Stimulated activated naive CD4-positive, alpha-beta T cell treated with Interleukin-2 at 50 U/mL for 16 hours (primary cell): ENCODE measurements around the gene EHF.
"Not testable (repeated sequence)": the region's sequence is repeated elsewhere in the genome, so short reads cannot be mapped to it uniquely, and the experiment has no call there.

Experiments used
- DNase-seq: peaks from one replicate; lab custom pipeline; 2025; lab: John Stamatoyannopoulos, UW

The EHF gene

GRCh38 chr11:34620820-34621792 lies at the start of gene EHF:
TSS of gene EHF (plus strand) at chr11:34621093. CDS start at chr11:34642631, 21,538 bp downstream.
- no peak for DNase-seq

- no peak for DNase-seq
Observed at GRCh38 chr11:34573537-34573936, 47.4 kb upstream of the EHF start.

GRCh38 chr11:34575261-34575660 lies 45.6 kb upstream of the EHF start:
- no peak for DNase-seq

GRCh38 chr11:34575671-34576070 lies 45.2 kb upstream of the EHF start:
- DNase-seq = no peak

DNA sequence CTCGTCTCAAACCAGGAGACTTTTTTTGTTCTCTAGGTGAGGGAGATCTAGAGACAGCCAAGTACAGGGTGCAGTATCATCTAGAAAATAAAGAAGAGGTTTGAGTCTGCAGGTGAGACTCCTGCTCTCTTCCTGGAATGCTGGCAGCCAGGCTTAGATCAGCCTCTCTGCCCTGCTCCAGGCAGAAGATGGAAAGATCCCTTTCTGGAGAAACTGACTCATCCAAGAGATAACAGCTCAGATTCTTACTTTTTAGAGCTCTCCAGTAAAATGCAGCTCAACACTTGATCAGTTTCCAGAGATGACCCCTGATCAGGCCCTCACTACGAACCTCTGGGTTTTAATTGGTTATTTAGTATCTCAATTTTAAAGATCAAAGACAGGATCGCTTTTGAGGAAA lies 44.6 kb upstream of the EHF start:
- DNase-seq = no peak

GRCh38 chr11:34583818-34584217 lies 37.1 kb upstream of the EHF start:
- no peak for DNase-seq

DNA sequence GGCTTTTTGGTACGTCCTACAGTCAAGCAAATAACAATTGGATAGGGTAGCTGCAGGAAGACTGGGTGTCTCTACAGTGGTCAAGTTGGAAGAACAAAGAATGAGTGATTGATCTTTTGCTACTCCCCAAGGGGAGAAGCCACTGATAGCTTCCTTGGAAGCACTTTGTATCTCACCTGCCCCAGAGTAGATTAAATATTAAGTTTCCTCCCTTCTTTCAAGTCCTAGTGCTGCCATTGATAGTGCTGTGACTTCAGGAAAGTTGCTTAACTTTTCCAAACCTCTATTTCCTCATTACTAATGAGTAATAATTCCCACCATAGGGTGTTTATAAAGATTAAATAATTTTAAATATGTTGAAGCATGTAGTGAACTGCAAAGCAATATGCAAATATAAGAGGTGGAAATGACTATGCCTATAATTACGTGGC lies 35.6 kb upstream of the EHF start:
- no peak for DNase-seq

GRCh38 chr11:34585735-34586487 lies 35.0 kb upstream of the EHF start:
- no peak for DNase-seq

DNA sequence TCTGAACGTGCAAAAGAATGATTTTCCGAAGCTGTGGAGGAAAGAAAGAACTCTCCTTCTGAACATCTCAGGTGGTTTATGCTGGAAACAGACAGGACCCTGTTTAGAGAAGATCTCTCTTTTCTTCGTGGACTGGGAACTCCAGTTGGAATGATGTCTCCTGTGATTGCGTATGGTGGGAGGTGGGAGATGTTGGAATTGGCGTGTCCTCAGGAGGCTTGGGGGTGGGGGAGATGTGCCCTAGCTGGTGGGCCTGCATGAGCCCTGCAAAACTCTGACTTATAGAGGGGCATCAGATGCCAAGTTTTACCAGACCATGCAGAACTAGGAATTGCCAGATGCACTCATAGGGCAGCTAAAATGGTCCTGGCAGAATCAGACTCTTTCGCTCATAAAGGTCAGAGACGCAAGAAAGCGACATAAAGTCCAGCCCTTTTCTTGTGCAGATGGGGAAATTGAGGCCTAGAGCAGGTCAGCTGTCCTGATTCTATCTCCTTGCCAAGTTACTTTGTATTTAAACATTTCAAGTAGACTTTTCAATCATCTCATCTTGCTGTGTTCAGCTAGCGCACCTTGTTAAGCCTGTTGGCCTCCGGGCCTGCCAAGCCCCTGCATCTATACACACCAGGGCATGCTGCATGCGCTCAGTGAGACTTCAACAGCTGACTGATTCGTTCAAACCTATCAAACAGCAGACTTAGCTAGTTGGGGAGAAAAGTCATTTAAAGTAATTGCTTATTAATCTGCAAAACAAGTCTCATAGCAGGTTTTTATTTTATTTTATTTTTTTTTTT lies 34.2 kb upstream of the EHF start:
- no peak for DNase-seq

DNA sequence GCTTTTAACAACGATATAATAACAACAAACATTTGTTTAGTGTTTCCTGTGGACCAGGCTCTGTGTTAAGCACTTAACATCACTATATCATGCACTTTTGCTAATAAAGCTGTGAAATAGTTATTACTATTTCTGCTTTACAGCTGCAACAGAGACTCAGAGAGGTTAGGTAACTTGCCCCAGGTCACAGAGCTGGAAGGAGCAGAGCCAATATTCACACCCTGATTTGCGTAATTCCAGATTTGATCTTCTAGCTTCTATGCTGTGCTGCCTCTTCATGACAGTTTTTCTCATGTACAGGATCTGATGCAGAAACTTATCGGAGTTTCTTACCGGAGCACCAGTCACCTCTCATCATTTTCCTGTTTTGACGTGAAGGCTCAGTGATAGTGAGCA lies 33.6 kb upstream of the EHF start:
- DNase-seq = no peak

GRCh38 chr11:34588023-34588422 lies 32.9 kb upstream of the EHF start:
- DNase-seq = no peak

GRCh38 chr11:34588701-34589100 lies 32.2 kb upstream of the EHF start:
- no peak for DNase-seq

GRCh38 chr11:34589177-34589576 lies 31.7 kb upstream of the EHF start:
- DNase-seq = not testable (repeated sequence)

GRCh38 chr11:34593085-34593484 lies 27.8 kb upstream of the EHF start:
- DNase-seq = no peak

DNA sequence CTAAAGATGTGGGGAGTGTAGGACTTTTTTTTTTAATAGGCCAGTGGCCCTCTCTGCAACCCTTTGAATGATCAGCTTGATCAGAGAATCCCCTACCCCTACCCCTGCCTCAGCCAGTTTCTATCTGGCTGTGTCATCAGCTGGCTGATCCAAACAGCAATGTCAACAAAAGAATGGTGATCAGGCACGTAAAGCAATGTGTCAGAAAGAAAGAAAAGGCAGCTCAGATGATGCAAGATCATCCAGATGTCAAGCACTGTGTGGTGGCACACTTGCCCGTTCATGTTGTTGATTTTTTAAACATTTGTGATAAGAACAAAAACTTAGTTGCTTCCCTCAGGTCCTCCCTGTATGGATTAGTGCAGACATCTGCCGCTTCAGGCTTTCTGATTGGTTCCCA lies 26.3 kb upstream of the EHF start:
- no peak for DNase-seq

DNA sequence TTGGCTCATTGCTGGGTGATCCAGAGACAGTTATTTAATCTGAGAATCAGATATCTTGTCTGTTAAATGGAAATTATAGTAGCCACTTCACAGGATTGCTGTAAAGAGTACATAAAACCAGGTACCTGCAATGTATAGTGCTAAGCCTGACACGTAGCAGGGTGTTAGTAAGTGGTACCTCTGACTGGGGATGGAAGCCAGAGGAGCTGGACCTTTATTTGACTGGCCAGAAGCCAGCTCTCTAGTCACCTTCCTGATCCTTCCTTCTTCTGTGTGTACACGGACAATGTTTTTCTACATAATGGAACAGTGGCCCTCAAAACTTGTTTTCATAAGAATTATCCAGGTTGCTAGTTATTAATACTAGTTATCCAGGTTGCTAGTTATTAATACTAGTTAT lies 25.5 kb upstream of the EHF start:
- DNase-seq = no peak

- DNase-seq = no peak
Observed at GRCh38 chr11:34595960-34596644, 24.8 kb upstream of the EHF start.

- DNase-seq = no peak
Observed at GRCh38 chr11:34599406-34599945, 21.4 kb upstream of the EHF start.

- no peak for DNase-seq
Observed at GRCh38 chr11:34600339-34601084, 20.4 kb upstream of the EHF start.

DNA sequence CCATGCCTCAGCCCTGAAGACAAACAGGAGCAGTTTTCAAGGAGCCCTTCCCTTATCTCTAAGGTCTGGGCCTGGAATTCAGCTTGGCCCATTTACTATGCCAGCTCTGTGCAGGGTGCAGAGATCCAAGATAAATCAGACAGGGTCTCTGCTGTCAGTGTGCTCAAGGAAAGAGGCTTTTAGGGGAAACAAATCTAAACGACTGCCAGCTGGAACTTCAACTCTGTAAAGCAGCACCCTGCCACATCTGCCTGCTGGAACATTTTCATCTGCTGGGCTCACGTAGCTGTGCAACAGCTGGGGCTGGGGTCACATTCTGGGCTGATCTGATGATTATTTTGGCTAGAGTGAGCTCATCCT lies 19.8 kb upstream of the EHF start:
- no peak for DNase-seq

DNA sequence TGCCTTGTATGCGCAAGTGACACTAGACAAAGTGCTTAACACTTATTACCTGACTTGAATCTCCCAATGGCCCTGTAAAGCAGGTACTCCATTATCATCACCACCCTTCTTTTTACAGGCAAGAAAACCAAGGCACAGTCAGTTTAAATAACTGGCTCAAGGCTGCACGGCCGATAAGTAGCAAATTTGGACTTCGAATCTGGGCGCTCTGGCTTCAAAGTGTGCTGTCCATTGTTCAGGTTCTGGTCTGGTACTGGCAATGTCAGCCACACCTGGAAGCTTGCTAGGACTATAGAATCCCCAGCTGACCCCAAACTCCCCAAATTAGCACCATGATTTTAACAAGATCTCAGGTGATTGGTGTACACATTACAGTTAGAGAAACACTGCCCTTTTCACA lies 19.3 kb upstream of the EHF start:
- no peak for DNase-seq
